Thyroid gland (tissue), 4 donors: Measurements from ENCODE around the gene BZW2.

Experiments
- CTCF ChIP-seq, 6 experiments: fragments of 200-600 bp in 3 of 6; fragments of 450-650 bp in 3 of 6; sonication (generic) in 3 of 6; IDR thresholded peaks; one replicate each; pipeline ENCODE4 v1.5.1; 2016 to 2019; ENCODE audit warnings: antibody characterized with exemption in 6 of 6, mild to moderate bottlenecking in 2 of 6, inconsistent platforms in 1 of 6, moderate library complexity in 1 of 6
- POLR2A ChIP-seq, 2 donors: fragments of 450-650 bp; IDR thresholded peaks; one replicate each; pipeline ENCODE4 v1.6.1; 2017; ENCODE audit warnings: antibody characterized with exemption in 2 of 2, mild to moderate bottlenecking in 2 of 2, moderate library complexity in 1 of 2

DNA sequence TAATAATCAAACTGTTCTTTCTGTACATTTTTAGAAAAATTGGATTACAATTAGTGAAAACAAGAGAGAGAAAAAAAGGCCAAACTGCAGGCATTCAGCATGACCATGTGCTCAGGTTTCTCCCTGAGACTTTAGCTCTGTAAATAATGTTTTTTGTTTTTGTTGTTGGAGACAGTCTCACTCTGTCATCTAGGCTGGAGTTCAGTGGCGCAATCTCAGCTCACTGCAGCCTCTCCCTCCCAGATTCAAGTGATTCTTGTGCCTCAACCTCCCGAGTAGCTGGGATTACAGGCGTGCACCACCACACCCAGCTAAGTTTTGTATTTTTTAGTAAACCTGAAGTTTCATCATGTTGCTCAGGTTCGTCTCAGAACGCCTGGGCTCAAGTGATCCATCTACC, 23.0 kb downstream of the BZW2 start:
- TF ChIP-seq POLR2A (IDR thresholded peaks at IDR 0.05) = no peak
- no peak for TF ChIP-seq CTCF (IDR thresholded peaks at IDR 0.05)
